Measurements from ENCODE around the gene CCM2L. TPM values are rescaled to one million over a fixed set of nuclear protein-coding genes. Genes with fewer than 3 reads are reported as not detected.

Gene CCM2L
- total and polyA plus RNA-seq, 10 of the 15 experiments (the other 5 are each of a cell fraction or from before 2014, with no cell fraction given), result not detected

- TF ChIP-seq RELB (IDR thresholded peaks at IDR 0.05; ENCODE audit: low read depth), result no peak
- TF ChIP-seq, protein P1, sequence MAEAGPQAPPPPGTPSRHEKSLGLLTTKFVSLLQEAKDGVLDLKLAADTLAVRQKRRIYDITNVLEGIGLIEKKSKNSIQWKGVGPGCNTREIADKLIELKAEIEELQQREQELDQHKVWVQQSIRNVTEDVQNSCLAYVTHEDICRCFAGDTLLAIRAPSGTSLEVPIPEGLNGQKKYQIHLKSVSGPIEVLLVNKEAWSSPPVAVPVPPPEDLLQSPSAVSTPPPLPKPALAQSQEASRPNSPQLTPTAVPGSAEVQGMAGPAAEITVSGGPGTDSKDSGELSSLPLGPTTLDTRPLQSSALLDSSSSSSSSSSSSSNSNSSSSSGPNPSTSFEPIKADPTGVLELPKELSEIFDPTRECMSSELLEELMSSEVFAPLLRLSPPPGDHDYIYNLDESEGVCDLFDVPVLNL (IDR thresholded peaks at IDR 0.05; ENCODE audit: low read depth, low read length), result no peak; the same call in 1 of the 2 replicates
- no peak for TF ChIP-seq POU2F2 (IDR thresholded peaks at IDR 0.05; ENCODE audit: borderline replicate concordance, low read depth, low read length)
- TF ChIP-seq GABPA (IDR thresholded peaks at IDR 0.05; ENCODE audit: low read depth), result no peak
- TF ChIP-seq CHD4 (IDR thresholded peaks at IDR 0.05), result no peak
- peak; percentile 33; the same call in 1 of the 2 replicates for TF ChIP-seq MAX (IDR thresholded peaks at IDR 0.05; ENCODE audit: low read depth, low read length)
- TF ChIP-seq RELA (IDR thresholded peaks at IDR 0.05; ENCODE audit: borderline replicate concordance, partially characterized antibody), result no peak
- peak; percentile 100 for TF ChIP-seq SREBF1 (IDR thresholded peaks at IDR 0.05; ENCODE audit: low read length)
- no peak for TF ChIP-seq POLR2AphosphoS2 (IDR thresholded peaks at IDR 0.05; ENCODE audit: low read depth, low read length)
- no peak for TF ChIP-seq ZNF384 (IDR thresholded peaks at IDR 0.05; ENCODE audit: borderline replicate concordance, low read depth, low read length)
- no peak for TF ChIP-seq SP1 (IDR thresholded peaks at IDR 0.05; ENCODE audit: low read depth, low read length)
- no peak for TF ChIP-seq ZNF207 (IDR thresholded peaks at IDR 0.05; ENCODE audit: borderline replicate concordance)
- peak; percentile 55; the same call in 1 of the 2 replicates for TF ChIP-seq RB1 (IDR thresholded peaks at IDR 0.05; ENCODE audit: borderline replicate concordance)
- TF ChIP-seq ZBED1 (IDR thresholded peaks at IDR 0.05; ENCODE audit: borderline replicate concordance), result no peak
- TF ChIP-seq KLF5 (IDR thresholded peaks at IDR 0.05; ENCODE audit: partially characterized antibody), result no peak
- no peak for TF ChIP-seq BRCA1 (IDR thresholded peaks at IDR 0.05; ENCODE audit: low read depth, low read length)
- TF ChIP-seq, protein P2, sequence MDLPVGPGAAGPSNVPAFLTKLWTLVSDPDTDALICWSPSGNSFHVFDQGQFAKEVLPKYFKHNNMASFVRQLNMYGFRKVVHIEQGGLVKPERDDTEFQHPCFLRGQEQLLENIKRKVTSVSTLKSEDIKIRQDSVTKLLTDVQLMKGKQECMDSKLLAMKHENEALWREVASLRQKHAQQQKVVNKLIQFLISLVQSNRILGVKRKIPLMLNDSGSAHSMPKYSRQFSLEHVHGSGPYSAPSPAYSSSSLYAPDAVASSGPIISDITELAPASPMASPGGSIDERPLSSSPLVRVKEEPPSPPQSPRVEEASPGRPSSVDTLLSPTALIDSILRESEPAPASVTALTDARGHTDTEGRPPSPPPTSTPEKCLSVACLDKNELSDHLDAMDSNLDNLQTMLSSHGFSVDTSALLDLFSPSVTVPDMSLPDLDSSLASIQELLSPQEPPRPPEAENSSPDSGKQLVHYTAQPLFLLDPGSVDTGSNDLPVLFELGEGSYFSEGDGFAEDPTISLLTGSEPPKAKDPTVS (IDR thresholded peaks at IDR 0.05; ENCODE audit: low read depth, low read length), result no peak
- TF ChIP-seq ASH2L (IDR thresholded peaks at IDR 0.05; ENCODE audit: borderline replicate concordance, low read depth), result no peak
- TF ChIP-seq SUPT20H (IDR thresholded peaks at IDR 0.05; ENCODE audit: borderline replicate concordance, control insufficient read depth, low read depth, low read length), result no peak
- no peak for TF ChIP-seq KDM1A (IDR thresholded peaks at IDR 0.05; ENCODE audit: borderline replicate concordance)
- TF ChIP-seq SMC3 (IDR thresholded peaks at IDR 0.05; ENCODE audit: borderline replicate concordance, low read length), result no peak
- no peak for TF ChIP-seq FOS (IDR thresholded peaks at IDR 0.05; ENCODE audit: borderline replicate concordance, extremely low read depth, insufficient read length)
- no peak for TF ChIP-seq NFXL1 (IDR thresholded peaks at IDR 0.05; ENCODE audit: borderline replicate concordance)
- TF ChIP-seq SMAD1 (IDR thresholded peaks at IDR 0.05; ENCODE audit: low read depth, partially characterized antibody), result no peak
- TF ChIP-seq ATF7 (IDR thresholded peaks at IDR 0.05; ENCODE audit: low read depth), result no peak
- no peak for TF ChIP-seq MYB (IDR thresholded peaks at IDR 0.05; ENCODE audit: borderline replicate concordance, low read depth, low read length)
- no peak for TF ChIP-seq SMAD5 (IDR thresholded peaks at IDR 0.05; ENCODE audit: low read depth)
- no peak for TF ChIP-seq TCF7 (IDR thresholded peaks at IDR 0.05; ENCODE audit: borderline replicate concordance)
Measured at GRCh38 chr20:31968291-31969126, 41.7 kb upstream of the CCM2L start (continued).
